PC-9 (cell line): Measurements from ENCODE around the gene EGFLAM.

Experiments
- EZH2 ChIP-seq: fragments of 200-600 bp; sonication (generic); IDR thresholded peaks from 2 replicates; pipeline ENCODE4 v1.8.0; 2017; ENCODE audit warnings: antibody characterized with exemption, low read depth
- TF ChIP-seq, protein P1 (sequence below): fragments of 200-600 bp; sonication (generic); conservative IDR thresholded peaks from 2 replicates; pipeline ENCODE4 v1.6.1; 2017; ENCODE audit warnings: mixed run types, antibody characterized with exemption, mild to moderate bottlenecking, moderate library complexity

DNA sequence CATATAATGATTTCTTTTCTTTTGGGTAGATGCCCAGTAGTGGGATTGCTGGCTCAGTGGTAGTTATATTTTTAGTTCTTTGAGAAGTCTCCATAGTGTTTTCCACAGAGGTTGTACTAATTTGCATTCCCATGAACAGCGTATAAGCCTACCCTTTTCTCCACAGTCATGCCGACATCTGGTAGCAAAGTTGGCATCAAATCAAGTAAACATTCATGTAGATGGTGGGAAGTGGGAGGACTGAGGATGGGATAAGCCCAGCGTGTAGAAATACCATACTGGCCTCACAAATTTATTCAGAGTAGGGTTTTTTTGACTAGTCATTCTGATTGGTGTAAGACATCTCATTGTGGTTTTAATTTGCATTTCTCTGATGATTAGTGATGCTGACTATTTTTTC lies 115.4 kb downstream of the EGFLAM start:
- TF ChIP-seq, protein P1, sequence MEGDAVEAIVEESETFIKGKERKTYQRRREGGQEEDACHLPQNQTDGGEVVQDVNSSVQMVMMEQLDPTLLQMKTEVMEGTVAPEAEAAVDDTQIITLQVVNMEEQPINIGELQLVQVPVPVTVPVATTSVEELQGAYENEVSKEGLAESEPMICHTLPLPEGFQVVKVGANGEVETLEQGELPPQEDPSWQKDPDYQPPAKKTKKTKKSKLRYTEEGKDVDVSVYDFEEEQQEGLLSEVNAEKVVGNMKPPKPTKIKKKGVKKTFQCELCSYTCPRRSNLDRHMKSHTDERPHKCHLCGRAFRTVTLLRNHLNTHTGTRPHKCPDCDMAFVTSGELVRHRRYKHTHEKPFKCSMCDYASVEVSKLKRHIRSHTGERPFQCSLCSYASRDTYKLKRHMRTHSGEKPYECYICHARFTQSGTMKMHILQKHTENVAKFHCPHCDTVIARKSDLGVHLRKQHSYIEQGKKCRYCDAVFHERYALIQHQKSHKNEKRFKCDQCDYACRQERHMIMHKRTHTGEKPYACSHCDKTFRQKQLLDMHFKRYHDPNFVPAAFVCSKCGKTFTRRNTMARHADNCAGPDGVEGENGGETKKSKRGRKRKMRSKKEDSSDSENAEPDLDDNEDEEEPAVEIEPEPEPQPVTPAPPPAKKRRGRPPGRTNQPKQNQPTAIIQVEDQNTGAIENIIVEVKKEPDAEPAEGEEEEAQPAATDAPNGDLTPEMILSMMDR: no peak
- no peak for TF ChIP-seq EZH2
